ENCODE data around the gene ANKZF1.
"Not testable (repeated sequence)": the region's sequence is repeated elsewhere in the genome, so short reads cannot be mapped to it uniquely, and the experiment has no call there.

Gene ANKZF1

DNA sequence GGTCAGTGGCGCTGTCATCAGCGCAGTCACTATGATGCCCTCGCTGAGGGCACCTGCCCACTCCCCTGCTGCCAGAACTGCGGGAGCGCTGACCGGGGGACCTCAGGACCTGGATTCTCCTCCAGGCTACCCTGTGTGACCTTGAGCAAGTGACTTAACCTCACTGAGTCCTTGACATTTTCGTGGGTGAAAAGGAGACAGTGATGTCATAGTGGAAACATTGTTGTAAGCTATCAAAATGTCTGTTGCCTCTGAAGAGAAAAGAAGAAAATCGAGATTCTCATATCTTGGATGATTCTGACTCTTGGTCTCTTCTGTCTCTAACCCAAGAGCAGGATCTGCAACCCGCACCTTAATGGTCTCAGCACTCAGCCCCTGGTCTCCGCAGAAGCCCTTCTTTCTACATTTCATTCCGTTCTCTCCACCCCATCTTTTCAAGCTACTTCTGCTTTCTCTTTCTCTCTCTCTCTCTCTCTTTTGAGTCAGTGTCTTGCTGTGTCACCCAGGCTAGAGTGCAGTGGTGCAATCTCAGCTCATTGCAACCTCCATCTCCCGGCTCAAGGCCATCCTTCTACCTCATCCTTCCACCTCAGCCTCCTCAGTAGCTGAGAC lies 25.1 kb downstream of the ANKZF1 start:
- DNase-seq: no peak

DNA sequence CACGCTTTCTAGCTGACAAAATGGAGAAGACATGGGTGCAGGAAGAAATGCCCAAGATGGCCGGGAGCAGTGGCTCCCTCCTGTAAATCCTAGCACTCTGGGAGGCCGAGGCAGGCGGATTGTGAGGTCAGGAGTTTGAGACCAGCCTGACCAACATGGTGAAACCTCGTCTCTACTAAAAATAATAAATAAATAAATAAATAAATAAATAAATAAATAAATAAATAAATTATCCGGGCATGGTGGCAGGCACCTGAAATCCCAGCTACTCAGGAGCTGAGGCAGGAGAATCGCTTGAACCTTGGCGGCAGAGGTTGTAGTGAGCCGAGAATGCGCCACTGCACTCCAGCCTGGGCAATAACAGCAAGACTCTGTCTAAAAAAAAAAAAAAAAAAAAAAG lies 29.3 kb downstream of the ANKZF1 start:
- DNase-seq: not testable (repeated sequence)

DNA sequence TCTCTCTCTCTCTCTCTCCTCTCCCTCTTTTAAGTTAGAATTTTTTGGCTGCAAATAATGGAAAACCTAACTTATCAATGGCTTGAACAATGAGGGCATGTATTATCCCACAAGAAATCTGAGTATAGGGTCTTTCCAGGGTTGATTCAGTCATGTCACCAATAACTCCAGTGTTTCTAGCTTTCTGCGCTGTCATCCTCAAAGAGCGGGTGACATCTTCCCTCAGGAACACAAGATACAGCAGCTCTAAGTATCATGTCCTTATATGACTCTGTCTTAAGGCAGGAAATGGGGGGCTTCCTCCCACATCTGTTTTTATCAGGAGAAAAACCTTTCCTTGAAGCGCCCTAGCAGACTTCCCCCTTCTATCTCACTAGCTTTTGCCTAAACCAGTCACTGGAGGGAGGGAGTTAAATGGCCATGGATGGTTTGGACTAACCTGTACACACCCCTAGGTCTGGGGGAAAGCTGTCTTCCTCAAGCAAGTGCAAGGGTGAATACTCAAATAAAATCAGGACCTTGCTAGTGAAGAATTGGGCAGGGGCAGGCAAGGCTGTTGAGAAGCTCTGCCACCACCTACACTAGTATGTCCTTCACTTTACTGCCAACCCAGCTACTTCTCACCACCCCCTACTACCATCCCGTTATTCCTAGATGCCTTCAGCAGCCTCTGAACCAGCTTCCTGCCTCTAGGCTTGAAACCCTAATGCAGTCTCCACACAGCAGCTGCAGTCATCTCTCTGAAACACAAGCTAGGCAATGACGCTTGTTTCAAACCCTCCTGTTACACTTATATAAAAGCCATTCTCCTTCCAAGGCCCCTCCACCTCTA lies 31.6 kb downstream of the ANKZF1 start:
- DNase-seq: no peak

DNA sequence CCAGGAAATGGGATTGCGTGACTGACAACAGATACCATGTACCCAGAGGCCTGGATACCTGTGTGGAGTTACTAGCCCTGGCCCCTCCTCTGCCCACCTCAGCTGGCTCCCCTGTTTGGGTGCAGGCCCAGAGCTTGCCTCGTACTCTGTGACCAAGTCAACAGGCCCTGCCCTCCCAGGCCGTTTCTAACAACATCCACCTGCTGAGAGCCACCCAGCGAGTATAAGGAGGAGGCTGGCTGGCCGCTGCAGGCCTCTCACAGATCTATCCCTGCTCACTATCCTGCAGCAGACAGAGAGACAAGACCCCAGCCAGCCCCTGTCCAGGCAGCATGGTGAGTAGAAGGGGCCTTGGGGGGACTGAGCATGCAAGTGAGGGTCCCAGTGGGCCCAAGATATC lies 36.6 kb downstream of the ANKZF1 start:
- DNase-seq: no peak

DNA sequence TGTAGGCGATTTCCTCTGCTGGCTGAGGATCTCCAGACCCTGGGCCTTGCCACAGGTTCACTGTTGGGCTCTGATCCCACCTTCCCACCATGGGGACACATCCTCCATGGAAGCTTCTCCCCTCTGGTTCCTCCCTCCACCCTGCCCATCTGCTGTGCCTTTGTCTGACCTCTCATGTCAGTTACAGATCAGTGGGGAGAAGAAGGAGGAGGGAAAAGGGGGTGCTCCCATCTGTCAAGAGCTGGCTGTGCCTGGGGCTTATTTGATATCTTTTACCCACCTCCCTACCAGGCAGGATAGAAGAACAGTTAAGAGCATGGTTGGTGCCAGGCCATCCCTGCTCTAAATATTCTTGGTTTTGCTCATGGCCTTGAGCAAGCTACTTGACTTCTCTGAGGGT lies 37.3 kb downstream of the ANKZF1 start:
- DNase-seq: no peak

DNA sequence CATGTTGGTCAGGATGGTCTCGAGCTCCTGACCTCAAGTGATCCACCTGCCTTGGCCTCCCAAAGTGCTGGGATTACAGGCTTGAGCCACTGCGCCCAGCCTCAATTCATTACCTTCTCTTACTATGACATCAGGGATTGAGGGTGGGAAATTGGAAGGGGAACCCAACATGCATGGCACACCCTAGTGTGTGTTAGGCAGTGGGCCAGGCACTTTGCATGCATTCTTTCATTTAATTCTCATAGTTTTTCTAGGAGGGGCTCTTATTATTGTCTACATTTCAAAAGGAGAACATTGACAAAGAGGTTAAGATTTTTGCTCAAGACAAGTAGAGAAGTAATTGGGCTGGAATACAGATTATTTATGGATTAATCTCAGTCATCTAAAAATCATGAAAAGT lies 38.7 kb downstream of the ANKZF1 start:
- no peak for DNase-seq

DNA sequence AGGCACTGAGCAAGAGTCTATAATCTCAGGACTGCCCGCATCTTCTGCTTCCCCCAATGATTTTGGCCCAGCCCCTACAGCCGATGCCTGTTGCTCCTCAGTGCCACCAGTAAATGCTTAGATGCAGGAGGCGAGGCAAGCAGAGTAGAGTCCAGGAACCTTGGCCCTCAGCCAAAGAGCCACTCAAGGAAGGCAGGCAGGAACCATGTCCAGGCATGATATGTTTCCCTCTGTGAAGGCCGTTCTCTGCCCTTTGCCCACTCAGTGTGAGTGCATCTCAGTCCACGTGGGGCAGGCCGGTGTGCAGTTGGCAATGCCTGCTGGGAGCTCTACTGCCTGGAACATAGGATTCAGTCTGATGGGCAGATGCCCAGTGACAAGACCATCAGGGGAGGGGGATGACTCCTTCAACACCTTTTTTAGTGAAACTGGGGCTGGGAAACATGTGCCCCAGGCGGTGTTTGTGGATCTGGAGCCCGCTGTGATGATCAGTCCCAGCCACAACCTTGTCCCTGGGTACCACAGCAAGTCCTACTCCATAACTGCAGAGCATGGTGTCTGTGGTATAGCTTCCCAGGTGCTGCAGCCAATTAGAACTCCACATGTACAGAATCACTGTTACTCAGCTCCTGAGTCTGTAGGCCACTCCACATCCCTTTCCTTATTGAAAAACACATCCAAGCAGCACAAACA lies 39.9 kb downstream of the ANKZF1 start:
- no peak for DNase-seq

DNA sequence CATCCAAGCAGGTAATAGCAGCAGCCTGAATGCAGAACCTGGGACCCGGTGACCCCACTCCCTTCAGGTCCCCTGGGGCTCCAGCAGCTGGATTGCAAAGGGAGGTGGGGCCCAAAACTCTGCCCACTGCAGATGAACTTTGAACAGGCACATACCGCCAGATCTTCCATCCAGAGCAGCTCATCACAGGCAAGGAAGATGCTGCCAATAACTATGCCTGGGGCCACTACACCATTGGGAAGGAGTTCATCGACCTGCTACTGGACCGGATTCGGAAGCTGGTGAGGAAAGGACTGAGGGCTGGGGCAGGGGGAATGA lies 40.4 kb downstream of the ANKZF1 start:
- no peak for DNase-seq

DNA sequence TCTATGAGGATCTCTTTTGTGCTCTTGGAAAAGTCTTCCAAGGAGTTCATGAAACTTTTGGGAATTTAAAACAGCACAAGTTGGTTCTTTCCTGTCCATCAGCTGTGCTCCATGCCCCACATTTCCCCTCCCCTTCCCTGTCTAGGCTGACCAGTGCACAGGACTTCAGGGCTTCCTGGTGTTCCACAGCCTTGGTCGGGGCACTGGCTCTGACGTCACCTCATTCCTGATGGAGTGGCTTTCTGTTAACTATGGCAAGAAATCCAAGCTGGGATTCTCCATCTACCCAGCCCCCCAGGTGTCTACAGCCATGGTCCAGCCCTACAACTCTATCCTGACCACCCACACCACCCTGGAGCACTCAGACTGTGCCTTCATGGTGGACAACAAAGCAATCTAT lies 41.4 kb downstream of the ANKZF1 start:
- DNase-seq: no peak

DNA sequence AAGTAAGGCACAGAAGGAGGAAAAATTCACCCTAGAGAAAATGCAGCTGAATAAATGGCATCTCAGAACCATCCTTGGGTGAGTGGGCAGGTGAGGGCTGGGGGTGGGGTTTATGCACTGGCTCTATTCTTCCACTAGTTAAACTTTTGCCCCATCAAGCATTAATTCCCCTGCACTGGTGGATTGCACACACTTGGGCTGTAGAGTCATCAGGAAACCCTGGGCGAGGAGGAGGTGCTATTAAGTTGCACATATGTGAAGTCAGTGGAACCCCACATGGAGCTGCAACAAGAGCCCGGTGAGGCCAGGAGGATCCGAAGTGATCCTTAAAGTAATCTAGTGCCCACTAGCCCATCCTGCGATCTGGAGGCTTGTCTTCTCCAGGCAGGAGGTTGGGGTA lies 42.8 kb downstream of the ANKZF1 start:
- no peak for DNase-seq

DNA sequence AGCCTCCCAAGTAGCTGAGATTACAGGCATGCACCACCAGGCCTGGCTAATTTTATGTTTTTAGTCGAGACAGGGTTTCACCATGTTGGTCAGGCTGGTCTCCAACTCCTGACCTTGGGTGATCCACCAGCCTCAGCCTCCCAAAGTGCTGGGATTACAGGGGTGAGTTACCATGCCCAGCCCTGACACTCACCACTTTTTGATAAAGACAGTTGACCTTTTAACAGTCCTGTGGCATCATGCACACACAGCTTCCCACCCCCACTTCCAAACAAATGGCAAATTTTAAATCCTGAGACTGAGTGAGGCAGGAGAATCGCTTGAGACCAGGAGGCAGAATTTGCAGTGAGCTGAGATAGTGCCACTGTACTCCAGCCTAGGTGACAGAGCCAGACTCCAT lies 43.4 kb downstream of the ANKZF1 start:
- no peak for DNase-seq

DNA sequence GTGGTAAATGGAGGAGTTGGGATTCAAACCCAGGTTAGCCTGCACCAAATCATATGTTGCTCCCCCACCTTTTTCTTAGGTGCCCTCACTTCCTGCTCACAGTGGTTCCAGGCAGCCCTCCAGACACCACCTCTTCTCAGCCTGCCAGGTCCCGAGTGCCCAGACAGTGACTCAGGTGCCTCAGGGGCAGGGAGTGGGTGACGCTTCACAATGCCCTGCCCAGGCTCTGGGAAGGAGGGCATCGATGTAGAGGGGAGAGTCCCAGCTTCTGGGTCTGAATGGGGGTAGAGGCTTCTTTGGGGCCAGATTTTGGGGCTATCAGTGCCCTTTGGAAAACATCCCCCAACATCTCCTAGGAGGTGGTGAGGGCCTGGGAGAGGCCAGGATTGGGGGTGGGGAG lies 44.3 kb downstream of the ANKZF1 start:
- DNase-seq: no peak

DNA sequence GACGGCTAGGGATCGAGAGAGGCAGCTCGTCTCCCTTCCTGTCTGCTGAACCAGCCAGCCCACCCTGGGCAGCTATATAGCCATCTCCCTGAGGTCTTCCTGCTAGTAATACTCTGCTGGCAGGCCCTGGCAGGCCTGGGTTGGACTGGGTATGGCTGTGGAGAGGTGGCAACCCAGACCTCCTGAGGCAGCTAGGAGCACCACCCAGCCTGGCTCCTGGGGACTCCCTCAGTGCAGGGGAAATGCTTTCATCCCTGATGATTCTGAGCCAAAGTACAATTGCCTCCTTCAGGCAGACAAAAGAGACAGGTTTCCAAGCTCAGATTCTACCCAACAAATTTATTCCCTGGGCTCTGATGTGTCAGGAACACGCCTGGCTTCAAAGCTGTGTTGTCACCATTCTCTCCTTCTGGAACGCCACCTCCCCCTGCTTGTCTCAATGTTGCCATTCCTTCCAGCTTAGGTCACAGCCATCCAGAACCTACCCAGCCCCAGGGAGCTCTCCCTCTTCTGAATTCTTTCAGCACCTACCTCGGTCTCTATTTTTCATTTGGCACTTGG lies 44.8 kb downstream of the ANKZF1 start:
- peak; percentile 91 for DNase-seq

DNA sequence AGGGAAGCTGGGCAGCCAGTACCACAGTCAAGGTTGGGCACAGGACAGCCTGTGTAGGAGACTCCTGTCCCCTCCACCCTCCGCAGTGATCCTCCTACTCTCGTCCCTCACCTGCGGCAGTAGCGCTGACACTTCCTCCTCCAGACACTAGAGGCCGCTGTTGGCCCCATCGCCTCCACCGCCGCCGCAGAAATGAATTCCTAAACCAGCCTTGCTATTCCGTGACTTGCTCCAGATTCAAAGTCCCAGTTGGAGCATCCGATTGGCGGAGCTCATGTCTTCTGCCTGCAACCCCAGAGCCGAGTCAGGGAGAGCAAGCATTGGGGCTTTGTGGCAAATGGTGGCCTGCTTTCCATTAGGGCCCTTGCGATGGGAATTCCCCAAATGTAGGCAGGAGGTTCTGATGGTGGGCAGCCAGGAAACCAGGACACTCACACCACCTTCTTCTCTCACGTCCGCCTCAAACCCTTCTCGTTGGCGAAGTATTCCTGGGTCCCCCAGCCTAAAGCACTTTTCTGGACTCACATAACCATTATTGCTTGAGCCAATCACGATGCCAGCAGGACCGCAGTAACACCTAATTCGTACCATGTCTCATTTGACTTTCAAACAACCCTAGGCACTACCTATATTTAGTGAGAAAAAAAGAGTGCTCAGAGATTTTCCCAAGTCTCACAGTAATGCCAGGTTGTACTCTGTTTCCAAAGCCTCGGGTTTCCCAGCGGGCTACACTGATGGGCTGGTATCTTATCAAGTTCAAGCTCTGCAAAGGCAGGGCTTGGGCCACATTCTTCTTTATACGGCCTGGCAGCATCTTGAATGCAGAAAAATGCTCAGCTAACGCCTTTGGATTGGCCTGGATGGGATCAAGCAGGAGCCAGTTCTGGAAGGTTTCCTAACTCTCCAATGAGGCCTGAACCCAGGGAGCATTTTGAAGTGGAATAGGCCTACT lies 48.4 kb downstream of the ANKZF1 start:
- DNase-seq: peak; percentile 88

DNA sequence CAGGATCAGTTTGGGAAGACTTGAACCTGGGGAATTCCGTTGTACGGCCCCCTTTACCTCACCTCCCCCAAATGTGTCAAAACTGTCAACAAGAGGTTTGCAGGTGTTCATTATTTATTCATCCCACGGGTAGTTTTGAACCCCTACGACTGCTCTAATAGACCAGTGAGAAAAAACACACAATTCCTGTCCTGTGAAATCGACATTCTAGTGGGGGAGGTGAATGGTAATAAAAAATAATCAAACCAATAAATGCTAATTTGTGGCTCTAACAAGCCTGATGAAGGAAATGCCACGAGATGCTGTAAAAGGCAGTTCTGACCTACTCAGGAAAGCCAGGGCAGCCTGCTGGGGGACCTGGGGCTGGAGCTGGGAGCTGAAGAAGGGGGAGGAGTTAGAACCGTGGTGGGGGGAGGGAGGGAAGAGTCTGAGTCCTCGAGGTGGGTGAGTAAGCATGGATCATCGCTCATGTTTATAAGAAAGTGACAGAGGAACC lies 49.1 kb downstream of the ANKZF1 start:
- DNase-seq: no peak

DNA sequence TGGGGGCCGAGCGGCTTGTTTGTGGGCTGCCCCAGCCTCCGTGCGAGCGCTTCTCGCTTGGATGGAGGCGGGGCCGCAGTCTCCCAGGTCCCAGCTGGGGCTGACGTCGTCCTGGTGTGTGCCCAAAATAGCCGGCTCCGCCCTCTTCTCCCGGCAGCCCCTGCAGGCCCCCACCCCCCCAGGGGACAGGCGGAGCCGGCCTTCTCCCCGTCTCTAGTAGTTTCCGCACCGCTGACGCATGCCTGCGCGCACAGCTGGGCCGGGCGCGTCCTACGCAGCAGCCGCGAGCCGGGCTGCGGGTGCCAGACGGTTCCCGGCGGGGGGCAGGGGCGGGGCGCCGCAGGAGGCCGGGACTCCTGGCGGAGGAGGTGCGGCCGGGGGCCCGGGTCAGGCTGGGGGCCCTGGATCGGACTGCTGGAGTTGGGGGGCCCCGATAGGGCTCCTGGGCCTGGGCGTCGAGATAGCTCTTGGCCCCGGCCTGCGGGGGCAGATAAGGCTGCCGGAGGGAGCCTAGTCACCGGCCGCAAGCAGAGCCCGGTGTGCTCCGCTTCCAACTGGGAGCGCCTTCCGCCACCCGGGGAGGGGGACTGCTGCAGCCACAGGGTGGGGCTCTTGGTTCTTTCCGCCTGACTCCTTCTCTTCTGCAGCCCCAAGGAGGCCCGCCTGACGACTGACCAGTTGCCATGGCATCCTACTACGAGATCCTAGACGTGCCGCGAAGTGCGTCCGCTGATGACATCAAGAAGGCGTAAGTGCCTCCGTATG lies 49.7 kb downstream of the ANKZF1 start, which contains the start of gene DNAJB2:
Gene DNAJB2, plus strand, starts transcription at position 216 of the 765 bp plus-strand sequence. Its CDS starts 468 bp downstream, at position 684.
- DNase-seq: peak; percentile 99

DNA sequence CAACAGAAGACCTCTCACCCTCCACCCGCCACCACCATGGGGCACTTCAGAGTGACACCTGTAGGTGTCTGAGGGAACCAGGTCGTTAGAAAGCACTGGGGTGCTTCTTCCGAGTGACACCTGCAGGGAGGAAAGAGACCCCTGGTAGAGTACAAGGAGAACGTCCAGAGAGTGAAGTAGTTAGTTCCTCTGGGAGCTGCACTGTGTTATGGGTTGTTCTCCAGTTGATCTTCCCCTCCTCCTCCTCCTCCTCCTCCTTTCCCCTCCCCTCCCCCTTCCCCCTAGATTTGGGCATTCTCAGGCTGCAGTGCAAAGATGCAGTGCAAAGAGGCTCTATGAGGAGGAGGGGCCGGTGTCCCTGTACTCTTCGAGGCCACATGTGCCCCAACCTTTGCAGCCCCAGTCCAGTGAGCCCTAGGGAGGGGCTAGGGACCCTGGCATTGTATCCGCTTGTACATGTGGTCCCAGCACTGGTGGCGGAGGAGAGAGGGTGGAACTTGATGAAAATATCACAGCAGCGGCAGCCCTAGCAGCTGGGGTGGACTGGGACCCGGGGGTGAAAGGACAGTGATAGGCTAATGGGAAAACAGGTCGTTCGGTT lies 50.4 kb downstream of the ANKZF1 start:
- no peak for DNase-seq

DNA sequence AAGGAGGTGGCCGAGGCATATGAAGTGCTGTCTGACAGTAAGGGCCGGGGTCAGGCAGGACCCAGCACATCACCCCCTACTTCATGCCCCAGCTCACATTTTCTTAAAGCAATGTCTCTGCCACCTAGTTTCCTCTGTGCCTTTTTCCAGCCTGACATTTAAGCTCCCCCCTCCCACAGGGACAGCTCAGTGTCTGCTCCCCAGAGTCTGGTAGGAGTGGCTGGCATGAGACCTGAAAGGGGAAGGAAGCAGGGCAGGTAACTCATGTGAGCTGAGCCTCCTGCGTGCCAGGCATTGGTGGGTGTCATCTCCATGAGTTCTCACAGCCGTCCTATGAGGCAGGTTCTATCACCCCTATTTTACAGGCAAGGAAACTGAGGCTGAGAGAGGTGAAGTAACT lies 51.0 kb downstream of the ANKZF1 start:
- DNase-seq: no peak

DNA sequence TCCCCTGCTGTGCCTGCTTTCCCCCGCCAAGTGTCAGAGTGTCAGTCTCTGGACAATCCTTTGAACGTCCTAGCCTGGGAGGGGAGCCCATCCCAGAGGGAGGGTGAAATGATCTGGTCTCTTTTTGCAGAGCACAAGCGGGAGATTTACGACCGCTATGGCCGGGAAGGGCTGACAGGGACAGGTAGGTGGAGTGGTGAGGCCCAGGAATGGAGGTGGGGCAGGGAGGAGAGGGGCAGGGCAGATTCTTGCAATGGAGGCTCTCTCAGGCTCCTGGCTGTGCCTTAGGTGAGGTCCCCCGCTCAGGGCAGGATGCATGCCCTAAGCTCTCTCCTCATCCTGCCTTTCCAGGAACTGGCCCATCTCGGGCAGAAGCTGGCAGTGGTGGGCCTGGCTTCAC lies 52.0 kb downstream of the ANKZF1 start:
- DNase-seq: no peak

DNA sequence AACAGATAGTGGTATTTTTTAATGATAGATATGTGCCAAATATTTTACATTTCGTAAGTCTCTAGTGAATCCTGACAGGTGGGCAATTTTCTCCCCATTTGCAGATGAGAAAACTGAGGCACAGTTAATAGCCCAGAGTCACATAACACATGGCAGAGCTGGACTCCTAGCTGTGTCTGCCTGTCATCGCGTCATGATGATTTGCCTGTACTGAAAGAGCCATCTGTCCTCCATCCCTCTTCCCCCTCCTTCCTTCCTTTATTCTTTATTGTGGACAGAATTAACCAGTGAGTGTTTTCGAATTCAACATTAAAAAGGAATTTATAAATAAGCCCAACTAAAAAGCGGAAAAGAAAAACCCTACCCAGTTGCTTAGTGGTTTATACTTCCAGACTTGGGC lies 52.8 kb downstream of the ANKZF1 start:
- no peak for DNase-seq
